HepG2 (cell line): ENCODE measurements around the gene PDP2. TPM values are rescaled to one million over a fixed set of nuclear protein-coding genes. Genes with fewer than 3 reads are reported as not detected.
A peak's percentile ranks its signal among the peaks of the same experiment; 100 is the strongest.

Experiments used
- ATF3 ChIP-seq: sonication (generic); formaldehyde crosslinking; IDR thresholded peaks from 2 replicates; pipeline ENCODE4 v1.4.0; 2020; ENCODE audit warnings: missing genetic modification reagents
- ELF1 ChIP-seq: sonication (generic); formaldehyde crosslinking; IDR thresholded peaks from 2 replicates; pipeline ENCODE4 v1.4.0; 2020; ENCODE audit warnings: missing genetic modification reagents
- JUN ChIP-seq: sonication (generic); formaldehyde crosslinking; IDR thresholded peaks from 2 replicates; pipeline ENCODE4 v1.4.0; 2020; ENCODE audit warnings: mild to moderate bottlenecking, missing genetic modification reagents
- JUND ChIP-seq: sonication (generic); formaldehyde crosslinking; IDR thresholded peaks from 2 replicates; pipeline ENCODE4 v1.8.0; 2022; ENCODE audit warnings: mild to moderate bottlenecking, missing genetic modification reagents
- NFE2L2 ChIP-seq: fragments of 150-350 bp; IDR thresholded peaks from 2 replicates; pipeline ENCODE4 v1.6.1; 2014; ENCODE audit warnings: low read length
- NFKBIZ ChIP-seq: IDR thresholded peaks from 2 replicates; pipeline ENCODE4 v1.6.1; 2018; ENCODE audit warnings: missing genetic modification reagents, missing compliant biosample characterization
- NR2F6 ChIP-seq, 2 experiments: IDR thresholded peaks; 2 replicates each; pipeline ENCODE4 v1.6.1; 2016; ENCODE audit warnings: antibody characterized with exemption in 1 of 2, mild to moderate bottlenecking in 1 of 2
- TAF1 ChIP-seq: sonication (generic); formaldehyde crosslinking; IDR thresholded peaks from 2 replicates; pipeline ENCODE4 v1.4.0; 2020; ENCODE audit warnings: missing genetic modification reagents
- TBX2 ChIP-seq: sonication (generic); formaldehyde crosslinking; IDR thresholded peaks from 2 replicates; pipeline ENCODE4 v1.5.0; 2020; ENCODE audit warnings: missing genetic modification reagents, mild to moderate bottlenecking, borderline replicate concordance
- TRIM24 ChIP-seq: sonication (generic); formaldehyde crosslinking; IDR thresholded peaks from 2 replicates; pipeline ENCODE4 v1.8.0; 2022; ENCODE audit warnings: mild to moderate bottlenecking, missing genetic modification reagents
- ZNF263 ChIP-seq: sonication (generic); formaldehyde crosslinking; IDR thresholded peaks from 2 replicates; pipeline ENCODE4 v1.4.0; 2020; ENCODE audit warnings: missing genetic modification reagents
- ZNF280D ChIP-seq: sonication (generic); formaldehyde crosslinking; IDR thresholded peaks from 2 replicates; pipeline ENCODE4 v1.5.1; 2020; ENCODE audit warnings: mild to moderate bottlenecking, missing genetic modification reagents
- ZNF296 ChIP-seq: sonication (generic); formaldehyde crosslinking; conservative IDR thresholded peaks from 2 replicates; pipeline ENCODE4 v1.5.0; 2020; ENCODE audit warnings: mild to moderate bottlenecking, missing genetic modification reagents
- ZNF558 ChIP-seq: sonication (generic); formaldehyde crosslinking; IDR thresholded peaks from 2 replicates; pipeline ENCODE4 v1.9.0; 2022; ENCODE audit warnings: mild to moderate bottlenecking, missing genetic modification reagents, borderline replicate concordance
- ZNF563 ChIP-seq: sonication (generic); formaldehyde crosslinking; IDR thresholded peaks from 2 replicates; pipeline ENCODE4 v1.8.0; 2022; ENCODE audit warnings: mild to moderate bottlenecking, moderate library complexity, missing genetic modification reagents
- ZNF891 ChIP-seq: sonication (generic); formaldehyde crosslinking; IDR thresholded peaks from 2 replicates; pipeline ENCODE4 v1.5.0; 2020; ENCODE audit warnings: mild to moderate bottlenecking, missing genetic modification reagents
- polyA plus RNA-seq, 8 experiments: library from polyadenylated mRNA; depleted of rRNA in 3 of 8; stranded (reverse) in 7 of 8; unstranded in 1 of 8; fragments of >200 nt; fragmentation: Illumina TruSeq in 4 of 8; extraction: Trizol in 4 of 8; gene quantifications; 2 replicates each; pipeline versions ENCODE4 v1.2.1 to v1.2.3, GENCODE V29; 2011 to 2016; ENCODE audit warnings: low read depth in 4 of 8, missing spikeins in 1 of 8, mixed read lengths in 1 of 8; ENCODE audit not compliant: insufficient read depth in 1 of 8
- total RNA-seq, 5 experiments: library from RNA; depleted of rRNA; stranded (reverse); fragments of >200 nt; fragmentation: Illumina TruSeq; extraction: Trizol; gene quantifications; 2 replicates each; pipeline ENCODE4 v1.2.3, GENCODE V29; 2016; ENCODE audit warnings: low read depth in 1 of 5
- TF ChIP-seq, protein P1 (sequence below): IDR thresholded peaks from 2 replicates; pipeline ENCODE4 v1.6.1; 2016; ENCODE audit warnings: mild to moderate bottlenecking
- TF ChIP-seq, protein P2 (sequence below): sonication (generic); formaldehyde crosslinking; IDR thresholded peaks from 2 replicates; pipeline ENCODE4; 2020; ENCODE audit warnings: missing genetic modification reagents, mild to moderate bottlenecking, borderline replicate concordance
- TF ChIP-seq, protein P3 (sequence below): IDR thresholded peaks from 2 replicates; pipeline ENCODE4 v1.6.1; 2016; ENCODE audit warnings: missing compliant biosample characterization, missing genetic modification reagents, borderline replicate concordance
- TF ChIP-seq, protein P4 (sequence below): sonication (generic); formaldehyde crosslinking; IDR thresholded peaks from 2 replicates; pipeline ENCODE4 v1.5.0; 2020; ENCODE audit warnings: missing genetic modification reagents, mild to moderate bottlenecking, borderline replicate concordance

PDP2 gene
- total and polyA plus RNA-seq, 2 of the 13 experiments (the other 11 are each of a cell fraction or from before 2014, with no cell fraction given), result 12.8 to 15.8 TPM

GRCh38 chr16:66899945-66900710 is 19.8 kb downstream of the PDP2 start (continued):
- TF ChIP-seq, protein P1, sequence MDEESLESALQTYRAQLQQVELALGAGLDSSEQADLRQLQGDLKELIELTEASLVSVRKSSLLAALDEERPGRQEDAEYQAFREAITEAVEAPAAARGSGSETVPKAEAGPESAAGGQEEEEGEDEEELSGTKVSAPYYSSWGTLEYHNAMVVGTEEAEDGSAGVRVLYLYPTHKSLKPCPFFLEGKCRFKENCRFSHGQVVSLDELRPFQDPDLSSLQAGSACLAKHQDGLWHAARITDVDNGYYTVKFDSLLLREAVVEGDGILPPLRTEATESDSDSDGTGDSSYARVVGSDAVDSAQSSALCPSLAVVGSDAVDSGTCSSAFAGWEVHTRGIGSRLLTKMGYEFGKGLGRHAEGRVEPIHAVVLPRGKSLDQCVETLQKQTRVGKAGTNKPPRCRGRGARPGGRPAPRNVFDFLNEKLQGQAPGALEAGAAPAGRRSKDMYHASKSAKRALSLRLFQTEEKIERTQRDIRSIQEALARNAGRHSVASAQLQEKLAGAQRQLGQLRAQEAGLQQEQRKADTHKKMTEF (CRISPR knock-in tag), result peak; percentile 46; the same call in 1 of the 2 replicates
- TF ChIP-seq TAF1 (CRISPR knock-in tag), result no peak
- no peak for TF ChIP-seq NR2F6 (IDR thresholded peaks at IDR 0.05)
- TF ChIP-seq NR2F6 (CRISPR knock-in tag; IDR thresholded peaks at IDR 0.05), result no peak
- TF ChIP-seq ZNF296 (CRISPR knock-in tag), result no peak
- 0 out of 2 replicates have a peak, but pooled peaks have one; percentile 57 for TF ChIP-seq ZNF280D
- TF ChIP-seq, protein P2, sequence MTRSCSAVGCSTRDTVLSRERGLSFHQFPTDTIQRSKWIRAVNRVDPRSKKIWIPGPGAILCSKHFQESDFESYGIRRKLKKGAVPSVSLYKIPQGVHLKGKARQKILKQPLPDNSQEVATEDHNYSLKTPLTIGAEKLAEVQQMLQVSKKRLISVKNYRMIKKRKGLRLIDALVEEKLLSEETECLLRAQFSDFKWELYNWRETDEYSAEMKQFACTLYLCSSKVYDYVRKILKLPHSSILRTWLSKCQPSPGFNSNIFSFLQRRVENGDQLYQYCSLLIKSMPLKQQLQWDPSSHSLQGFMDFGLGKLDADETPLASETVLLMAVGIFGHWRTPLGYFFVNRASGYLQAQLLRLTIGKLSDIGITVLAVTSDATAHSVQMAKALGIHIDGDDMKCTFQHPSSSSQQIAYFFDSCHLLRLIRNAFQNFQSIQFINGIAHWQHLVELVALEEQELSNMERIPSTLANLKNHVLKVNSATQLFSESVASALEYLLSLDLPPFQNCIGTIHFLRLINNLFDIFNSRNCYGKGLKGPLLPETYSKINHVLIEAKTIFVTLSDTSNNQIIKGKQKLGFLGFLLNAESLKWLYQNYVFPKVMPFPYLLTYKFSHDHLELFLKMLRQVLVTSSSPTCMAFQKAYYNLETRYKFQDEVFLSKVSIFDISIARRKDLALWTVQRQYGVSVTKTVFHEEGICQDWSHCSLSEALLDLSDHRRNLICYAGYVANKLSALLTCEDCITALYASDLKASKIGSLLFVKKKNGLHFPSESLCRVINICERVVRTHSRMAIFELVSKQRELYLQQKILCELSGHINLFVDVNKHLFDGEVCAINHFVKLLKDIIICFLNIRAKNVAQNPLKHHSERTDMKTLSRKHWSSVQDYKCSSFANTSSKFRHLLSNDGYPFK (CRISPR knock-in tag), result no peak
- TF ChIP-seq TBX2 (CRISPR knock-in tag), result peak; percentile 12; the same call in 1 of the 2 replicates
- no peak for TF ChIP-seq ZNF558
- peak; percentile 19; the same call in 1 of the 2 replicates for TF ChIP-seq JUN (CRISPR knock-in tag)
- TF ChIP-seq ELF1 (CRISPR knock-in tag), result no peak
- no peak for TF ChIP-seq NFE2L2
- TF ChIP-seq ATF3 (CRISPR knock-in tag), result peak; percentile 88
- TF ChIP-seq, protein P3, sequence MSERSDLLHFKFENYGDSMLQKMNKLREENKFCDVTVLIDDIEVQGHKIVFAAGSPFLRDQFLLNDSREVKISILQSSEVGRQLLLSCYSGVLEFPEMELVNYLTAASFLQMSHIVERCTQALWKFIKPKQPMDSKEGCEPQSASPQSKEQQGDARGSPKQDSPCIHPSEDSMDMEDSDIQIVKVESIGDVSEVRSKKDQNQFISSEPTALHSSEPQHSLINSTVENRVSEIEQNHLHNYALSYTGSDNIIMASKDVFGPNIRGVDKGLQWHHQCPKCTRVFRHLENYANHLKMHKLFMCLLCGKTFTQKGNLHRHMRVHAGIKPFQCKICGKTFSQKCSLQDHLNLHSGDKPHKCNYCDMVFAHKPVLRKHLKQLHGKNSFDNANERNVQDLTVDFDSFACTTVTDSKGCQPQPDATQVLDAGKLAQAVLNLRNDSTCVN (CRISPR knock-in tag), result no peak
- no peak for TF ChIP-seq ZNF263 (CRISPR knock-in tag)
- no peak for TF ChIP-seq ZNF563 (CRISPR knock-in tag)
- peak; percentile 74; the same call in 1 of the 2 replicates for TF ChIP-seq JUND (CRISPR knock-in tag)
- no peak for TF ChIP-seq ZNF891 (CRISPR knock-in tag)
- no peak for TF ChIP-seq NFKBIZ
- TF ChIP-seq, protein P4, sequence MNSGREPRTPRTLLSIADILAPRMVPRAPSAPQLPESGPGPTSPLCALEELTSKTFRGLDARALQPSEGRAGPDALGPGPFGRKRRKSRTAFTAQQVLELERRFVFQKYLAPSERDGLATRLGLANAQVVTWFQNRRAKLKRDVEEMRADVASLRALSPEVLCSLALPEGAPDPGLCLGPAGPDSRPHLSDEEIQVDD (CRISPR knock-in tag), result no peak
- TF ChIP-seq TRIM24, result no peak
